ENCODE measurements around the gene IL20RA.

IL20RA gene

GRCh38 chr6:137011406-137011805 is 33.4 kb downstream of the IL20RA start:
- Histone ChIP-seq H3K9me3 (no peaks in the 10 kb centered on the region), H3K4me3 (no peak overlapping the region), H3K9ac (no peak overlapping the region), H3K4me1 (no peaks in the 10 kb centered on the region), H3K27ac (no peak overlapping the region), H4K20me1 (no peaks in the 10 kb centered on the region), H3K36me3 (no peaks in the 10 kb centered on the region), H3K27me3 (no peaks in the 10 kb centered on the region), H3K4me2 (no peak overlapping the region)
- no peak for TF ChIP-seq Cebpa-rat (IDR thresholded peaks at IDR 0.05)

GRCh38 chr6:137010128-137010718 is 34.5 kb downstream of the IL20RA start:
- Histone ChIP-seq H3K4me1 (no peaks in the 10 kb centered on the region), H3K27ac (no peak overlapping the region), H4K20me1 (no peaks in the 10 kb centered on the region), H3K36me3 (no peaks in the 10 kb centered on the region), H3K4me3 (no peak overlapping the region), H3K27me3 (no peaks in the 10 kb centered on the region), H3K9ac (no peak overlapping the region), H3K9me3 (no peaks in the 10 kb centered on the region), H3K4me2 (no peak overlapping the region)
- TF ChIP-seq Cebpa-rat (IDR thresholded peaks at IDR 0.05), result no peak

- Histone ChIP-seq H3K9ac (no peak overlapping the region), H3K27me3 (no peaks in the 10 kb centered on the region), H4K20me1 (no peaks in the 10 kb centered on the region), H3K27ac (no peak overlapping the region), H3K4me2 (no peak overlapping the region), H3K4me1 (no peaks in the 10 kb centered on the region), H3K36me3 (no peaks in the 10 kb centered on the region), H3K4me3 (no peak overlapping the region), H3K9me3 (no peaks in the 10 kb centered on the region)
- TF ChIP-seq Cebpa-rat (IDR thresholded peaks at IDR 0.05), result no peak
Observed at GRCh38 chr6:137008204-137008603, 36.6 kb downstream of the IL20RA start.

- Histone ChIP-seq H3K27me3 (no peaks in the 10 kb centered on the region), H4K20me1 (no peaks in the 10 kb centered on the region), H3K4me2 (no peak overlapping the region), H3K4me3 (no peak overlapping the region), H3K36me3 (no peaks in the 10 kb centered on the region), H3K27ac (no peak overlapping the region), H3K9me3 (no peaks in the 10 kb centered on the region), H3K9ac (no peak overlapping the region), H3K4me1 (no peaks in the 10 kb centered on the region)
- no peak for TF ChIP-seq Cebpa-rat (IDR thresholded peaks at IDR 0.05)
Observed at GRCh38 chr6:137006056-137006455, 38.7 kb downstream of the IL20RA start.

- no peak for TF ChIP-seq Cebpa-rat (IDR thresholded peaks at IDR 0.05)
- Histone ChIP-seq H3K4me3 (no peak overlapping the region), H3K9me3 (no peaks in the 10 kb centered on the region), H3K36me3 (no peaks in the 10 kb centered on the region), H3K27ac (no peak overlapping the region), H4K20me1 (no peaks in the 10 kb centered on the region), H3K27me3 (no peaks in the 10 kb centered on the region), H3K4me2 (no peak overlapping the region), H3K4me1 (no peaks in the 10 kb centered on the region), H3K9ac (no peak overlapping the region)
Observed at GRCh38 chr6:137005073-137005472, 39.7 kb downstream of the IL20RA start.

GRCh38 chr6:137002505-137002904 is 42.3 kb downstream of the IL20RA start:
- Histone ChIP-seq H3K4me3 (no peak overlapping the region), H3K27ac (no peak overlapping the region), H3K27me3 (no peaks in the 10 kb centered on the region), H3K9ac (no peak overlapping the region), H3K4me1 (no peaks in the 10 kb centered on the region), H3K9me3 (no peaks in the 10 kb centered on the region), H3K4me2 (no peak overlapping the region), H4K20me1 (no peaks in the 10 kb centered on the region), H3K36me3 (no peaks in the 10 kb centered on the region)
- no peak for TF ChIP-seq Cebpa-rat (IDR thresholded peaks at IDR 0.05)

- H3K27me3 ChIP-seq, result no peaks in the 10 kb centered on the region
- H4K20me1 ChIP-seq, result no peaks in the 10 kb centered on the region
- H3K4me3 ChIP-seq, result no peak overlapping the region
- H3K4me1 ChIP-seq, result no peaks in the 10 kb centered on the region
- H3K27ac ChIP-seq, result no peak overlapping the region
- H3K36me3 ChIP-seq, result no peaks in the 10 kb centered on the region
- no peaks in the 10 kb centered on the region for H3K9me3 ChIP-seq
- H3K9ac ChIP-seq, result no peak overlapping the region
- no peak for TF ChIP-seq Cebpa-rat (IDR thresholded peaks at IDR 0.05)
- H3K4me2 ChIP-seq, result no peak overlapping the region
Observed at GRCh38 chr6:137001977-137002302, 42.8 kb downstream of the IL20RA start.

- no peak for TF ChIP-seq Cebpa-rat (IDR thresholded peaks at IDR 0.05)
- H3K27ac ChIP-seq, result no peak overlapping the region
- no peaks in the 10 kb centered on the region for H3K36me3 ChIP-seq
- no peaks in the 10 kb centered on the region for H3K9me3 ChIP-seq
- no peak overlapping the region for H3K9ac ChIP-seq
- no peaks in the 10 kb centered on the region for H3K4me1 ChIP-seq
- H3K27me3 ChIP-seq, result no peaks in the 10 kb centered on the region
- H3K4me3 ChIP-seq, result no peak overlapping the region
- H4K20me1 ChIP-seq, result no peaks in the 10 kb centered on the region
- no peak overlapping the region for H3K4me2 ChIP-seq
Observed at GRCh38 chr6:137001299-137001976, 43.3 kb downstream of the IL20RA start.

- no peaks in the 10 kb centered on the region for H3K27me3 ChIP-seq
- no peaks in the 10 kb centered on the region for H3K4me1 ChIP-seq
- H3K9me3 ChIP-seq, result no peaks in the 10 kb centered on the region
- TF ChIP-seq Cebpa-rat (IDR thresholded peaks at IDR 0.05), result no peak
- no peak overlapping the region for H3K27ac ChIP-seq
- no peak overlapping the region for H3K4me3 ChIP-seq
- no peak overlapping the region for H3K9ac ChIP-seq
- H3K36me3 ChIP-seq, result no peaks in the 10 kb centered on the region
- no peak overlapping the region for H3K4me2 ChIP-seq
- no peaks in the 10 kb centered on the region for H4K20me1 ChIP-seq
Observed at GRCh38 chr6:137000825-137001224, 43.9 kb downstream of the IL20RA start.

- Histone ChIP-seq H3K9me3 (no peaks in the 10 kb centered on the region), H3K4me1 (no peaks in the 10 kb centered on the region), H3K36me3 (no peaks in the 10 kb centered on the region), H3K4me2 (no peak overlapping the region), H4K20me1 (no peaks in the 10 kb centered on the region), H3K27me3 (no peaks in the 10 kb centered on the region), H3K9ac (no peak overlapping the region), H3K4me3 (no peak overlapping the region), H3K27ac (no peak overlapping the region)
- no peak for TF ChIP-seq Cebpa-rat (IDR thresholded peaks at IDR 0.05)
Observed at GRCh38 chr6:136995521-136995920, 49.2 kb downstream of the IL20RA start.

- Histone ChIP-seq H3K4me1 (no peaks in the 10 kb centered on the region), H4K20me1 (no peaks in the 10 kb centered on the region), H3K4me2 (no peak overlapping the region), H3K27ac (no peak overlapping the region), H3K36me3 (no peaks in the 10 kb centered on the region), H3K27me3 (no peaks in the 10 kb centered on the region), H3K9ac (no peak overlapping the region), H3K4me3 (no peak overlapping the region), H3K9me3 (no peaks in the 10 kb centered on the region)
- no peak for TF ChIP-seq Cebpa-rat (IDR thresholded peaks at IDR 0.05)
Observed at GRCh38 chr6:136994782-136995181, 50.0 kb downstream of the IL20RA start.

Data from BLaER1 (cell line).